AG10803 (cell line): ENCODE measurements around the gene HCCS.

ENCODE experiments used
- DNase-seq: peaks from one replicate; pipeline ENCODE4 v3.0.0; 2010; ENCODE audit warnings: low read depth
- H3K4me3 ChIP-seq: 2 replicates; pipeline ENCODE4 v1.5.1; 2011; ENCODE audit warnings: mild to moderate bottlenecking, low read length, control low read depth
- TF ChIP-seq, protein P1 (sequence below): conservative IDR thresholded peaks from 2 replicates; pipeline ENCODE4 v1.5.1; 2011; ENCODE audit warnings: mild to moderate bottlenecking, low read length, control low read depth, inconsistent platforms

Gene HCCS

DNA sequence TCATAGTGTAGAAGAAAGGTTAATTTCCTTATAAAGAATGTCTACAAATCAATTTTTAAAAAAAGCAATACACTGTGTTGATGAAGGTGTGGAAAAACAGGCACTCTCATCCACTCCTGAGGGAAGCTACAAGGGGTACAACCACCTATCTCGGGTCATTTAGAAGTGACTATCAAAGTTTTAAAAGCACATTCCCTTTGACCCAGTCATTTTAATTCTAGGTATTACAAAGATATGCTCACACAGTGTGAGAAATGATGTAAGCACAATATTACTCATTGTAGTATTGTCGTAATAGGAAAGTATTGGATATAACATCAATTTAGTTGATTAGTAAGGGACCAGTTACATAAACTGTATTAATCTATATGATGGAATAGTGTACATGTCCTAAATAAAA, 7.4 kb upstream of the HCCS start:
- DNase-seq = no peak
- TF ChIP-seq, protein P1, sequence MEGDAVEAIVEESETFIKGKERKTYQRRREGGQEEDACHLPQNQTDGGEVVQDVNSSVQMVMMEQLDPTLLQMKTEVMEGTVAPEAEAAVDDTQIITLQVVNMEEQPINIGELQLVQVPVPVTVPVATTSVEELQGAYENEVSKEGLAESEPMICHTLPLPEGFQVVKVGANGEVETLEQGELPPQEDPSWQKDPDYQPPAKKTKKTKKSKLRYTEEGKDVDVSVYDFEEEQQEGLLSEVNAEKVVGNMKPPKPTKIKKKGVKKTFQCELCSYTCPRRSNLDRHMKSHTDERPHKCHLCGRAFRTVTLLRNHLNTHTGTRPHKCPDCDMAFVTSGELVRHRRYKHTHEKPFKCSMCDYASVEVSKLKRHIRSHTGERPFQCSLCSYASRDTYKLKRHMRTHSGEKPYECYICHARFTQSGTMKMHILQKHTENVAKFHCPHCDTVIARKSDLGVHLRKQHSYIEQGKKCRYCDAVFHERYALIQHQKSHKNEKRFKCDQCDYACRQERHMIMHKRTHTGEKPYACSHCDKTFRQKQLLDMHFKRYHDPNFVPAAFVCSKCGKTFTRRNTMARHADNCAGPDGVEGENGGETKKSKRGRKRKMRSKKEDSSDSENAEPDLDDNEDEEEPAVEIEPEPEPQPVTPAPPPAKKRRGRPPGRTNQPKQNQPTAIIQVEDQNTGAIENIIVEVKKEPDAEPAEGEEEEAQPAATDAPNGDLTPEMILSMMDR = no peak
- no peak overlapping the region for H3K4me3 ChIP-seq

DNA sequence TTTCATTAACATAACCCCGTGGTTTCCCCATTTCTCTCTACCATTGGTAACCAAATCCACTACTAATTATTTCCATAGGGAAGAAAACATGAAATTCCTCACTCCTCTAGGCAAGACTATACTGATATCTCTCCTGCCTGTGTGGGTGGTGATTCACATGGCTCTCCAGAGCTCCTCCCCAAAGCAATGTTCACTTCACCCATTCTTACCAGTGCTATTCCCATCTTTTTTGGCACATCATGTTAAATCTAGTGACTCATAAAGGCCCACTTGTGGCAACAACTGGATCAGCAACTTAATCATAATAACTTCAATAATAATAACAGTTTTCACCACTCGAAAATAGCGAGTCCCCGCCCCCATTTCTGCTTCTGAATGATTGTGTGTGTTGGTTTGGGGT, 6.1 kb upstream of the HCCS start:
- H3K4me3 ChIP-seq = no peak overlapping the region
- TF ChIP-seq, protein P1 = no peak
- DNase-seq = peak; percentile 16

DNA sequence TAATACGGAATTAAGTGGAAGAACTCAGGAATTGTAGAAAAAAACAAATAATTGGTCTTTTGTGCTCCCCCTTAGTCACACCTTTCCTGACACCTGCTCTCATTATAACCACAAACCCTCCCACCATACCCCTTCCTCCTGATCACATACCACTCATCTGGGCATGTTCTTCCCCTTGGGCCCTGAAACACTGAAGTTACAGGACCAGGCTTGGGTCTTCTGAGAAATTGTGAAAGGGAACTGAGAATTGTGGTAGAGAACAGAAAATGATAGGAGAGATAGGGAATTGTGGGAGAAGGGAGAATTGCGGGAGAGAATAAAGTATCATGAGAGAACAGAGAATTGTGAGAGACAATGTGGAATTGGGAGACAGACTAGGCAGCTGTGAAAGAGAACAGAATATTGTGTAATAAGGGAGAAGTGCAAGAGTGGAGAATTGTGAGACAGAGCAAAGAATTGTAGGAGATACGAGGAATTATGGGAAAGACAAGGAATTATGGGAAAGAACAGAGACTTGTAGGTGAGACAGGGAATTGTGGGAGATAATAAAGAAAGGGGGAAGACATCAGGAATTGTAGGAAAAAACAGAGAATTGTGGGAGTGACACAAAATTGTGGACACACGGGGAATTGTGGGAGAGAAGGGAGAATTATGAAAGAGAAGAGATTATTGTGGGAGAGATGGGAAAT, 2.7 kb upstream of the HCCS start:
- DNase-seq = no peak
- TF ChIP-seq, protein P1 = no peak
- no peak overlapping the region for H3K4me3 ChIP-seq

DNA sequence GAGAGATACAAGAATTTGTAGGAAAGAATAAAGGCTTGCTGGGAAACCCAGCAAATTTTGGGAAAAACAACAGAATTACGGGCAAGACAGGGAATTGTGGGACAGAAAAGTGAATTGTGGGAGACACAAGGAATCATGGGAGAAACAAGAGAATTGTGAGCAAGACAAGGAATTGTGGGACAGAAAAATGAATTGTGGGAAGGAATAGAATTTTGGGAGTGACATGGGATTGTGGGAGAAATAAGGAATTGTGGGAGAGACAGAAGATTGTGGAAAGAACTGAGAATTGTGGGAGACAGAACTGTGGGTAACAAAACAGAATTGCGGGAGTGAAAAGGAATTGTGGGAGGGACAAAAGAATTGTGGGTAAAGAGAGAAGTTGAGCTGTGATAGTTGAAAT, 1.2 kb upstream of the HCCS start:
- no peak overlapping the region for H3K4me3 ChIP-seq

DNA sequence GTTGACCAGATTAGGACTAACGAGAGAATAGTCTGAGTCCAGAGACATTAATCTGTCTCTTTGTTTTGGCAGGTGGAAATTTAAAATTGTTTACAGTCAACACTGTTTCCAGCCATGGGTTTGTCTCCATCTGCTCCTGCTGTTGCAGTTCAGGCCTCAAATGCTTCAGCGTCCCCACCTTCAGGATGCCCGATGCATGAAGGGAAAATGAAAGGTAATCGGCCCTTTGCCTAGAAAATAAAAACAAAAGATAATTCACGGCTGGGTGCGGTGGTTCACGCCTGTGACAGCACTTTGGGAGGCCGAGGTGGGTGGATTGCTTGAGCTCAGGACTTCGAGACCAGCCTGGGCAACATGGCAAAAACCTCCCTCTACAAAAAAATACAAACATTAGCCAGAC, 815 bp downstream of the HCCS start:
- TF ChIP-seq, protein P1 = no peak
- peak overlapping the region; percentile 84 for H3K4me3 ChIP-seq
- no peak for DNase-seq

More for the DNA sequence above, 1.2 kb upstream of the HCCS start:
- TF ChIP-seq, protein P1 = no peak
- DNase-seq = no peak

DNA sequence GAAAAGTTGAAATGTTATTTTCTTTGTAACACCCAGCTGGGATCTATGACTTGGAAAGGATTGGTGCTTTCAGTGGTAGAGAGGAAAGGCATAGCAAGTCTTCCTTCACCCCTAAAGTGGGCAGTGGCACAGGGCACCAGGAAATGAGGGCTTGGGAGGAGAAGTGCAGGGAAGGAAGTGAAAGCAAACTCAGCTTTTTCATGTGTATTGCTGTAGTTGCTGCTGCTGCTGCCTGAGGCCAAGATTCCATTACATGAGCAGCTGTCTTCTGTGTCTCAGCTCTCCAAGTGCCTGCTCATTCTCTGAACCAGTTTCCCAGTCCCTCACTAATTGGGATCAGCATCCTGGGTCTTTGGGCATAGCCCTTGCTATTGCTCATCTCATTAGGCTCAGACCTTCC, 2.6 kb downstream of the HCCS start:
- no peak overlapping the region for H3K4me3 ChIP-seq
- DNase-seq = peak; percentile 21

DNA sequence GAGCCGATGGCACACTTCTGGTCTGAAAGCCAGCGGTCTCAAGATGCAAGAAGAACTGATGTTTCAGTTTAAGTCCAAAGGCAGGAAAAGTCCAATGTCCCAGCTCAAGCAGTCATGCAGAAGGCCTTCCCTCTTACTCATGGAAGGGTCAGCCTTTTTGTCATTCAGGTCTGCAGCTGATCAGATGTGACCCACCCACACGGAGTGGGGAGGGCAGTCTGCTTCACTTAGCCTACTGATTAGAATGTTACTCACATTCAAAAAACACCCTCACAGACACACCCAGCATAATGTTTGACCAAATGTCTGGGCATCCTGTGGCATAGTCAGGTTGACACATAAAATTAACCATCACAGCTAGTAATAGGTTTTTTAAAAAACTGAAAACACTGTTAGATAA, 6.6 kb downstream of the HCCS start:
- TF ChIP-seq, protein P1 = no peak
- no peak overlapping the region for H3K4me3 ChIP-seq
- DNase-seq = no peak

More for the DNA sequence above, 2.6 kb downstream of the HCCS start:
- TF ChIP-seq, protein P1 = no peak
